Keratinocyte (primary cell): Measurements from ENCODE around the gene NOX5. TPM values are rescaled to one million over a fixed set of nuclear protein-coding genes. Genes with fewer than 3 reads are reported as not detected.

ENCODE experiments used
- DNase-seq: peaks from one replicate; pipeline ENCODE4 v3.0.0-alpha.2; 2011; ENCODE audit warnings: low read depth, missing footprints, low spot score
- FAIRE-seq: peaks from 2 replicates; lab custom pipeline; 2011; peaks lifted over from hg19 to GRCh38; lab: Jason Lieb, UNC
- H2AFZ ChIP-seq: 2 replicates; pipeline ENCODE4 v1.6.0; 2012; ENCODE audit warnings: low read length, control low read depth, inconsistent platforms; ENCODE audit not compliant: control insufficient read depth
- H3K27ac ChIP-seq: 2 replicates; pipeline ENCODE4 v1.5.1; 2011; ENCODE audit warnings: low read length; ENCODE audit not compliant: control insufficient read depth, insufficient read depth
- H3K27me3 ChIP-seq: 3 replicates; pipeline ENCODE4 v1.6.0; 2011; ENCODE audit warnings: low read length; ENCODE audit not compliant: control insufficient read depth, insufficient read depth; ENCODE audit errors: extremely low read depth
- H3K36me3 ChIP-seq, 2 experiments: 2 replicates in 1 of 2; 3 replicates in 1 of 2; pipeline ENCODE4 v1.5.1; 2011; ENCODE audit warnings: low read length in 2 of 2, mild to moderate bottlenecking in 1 of 2; ENCODE audit not compliant: control insufficient read depth in 2 of 2, insufficient read depth in 2 of 2; ENCODE audit errors: extremely low read depth in 1 of 2
- H3K4me1 ChIP-seq: 3 replicates; pipeline ENCODE4 v1.5.1; 2011; ENCODE audit warnings: low read length; ENCODE audit not compliant: control insufficient read depth, insufficient read depth; ENCODE audit errors: extremely low read depth
- H3K4me2 ChIP-seq: 3 replicates; pipeline ENCODE4 v1.6.0; 2011; ENCODE audit warnings: low read depth, low read length; ENCODE audit not compliant: control insufficient read depth, insufficient read depth; ENCODE audit errors: extremely low read depth
- H3K4me3 ChIP-seq, 3 experiments: fragments of 200-600 bp in 1 of 3; sonication (generic) in 1 of 3; 2 replicates in 2 of 3; 3 replicates in 1 of 3; pipeline ENCODE4 v1.5.1; 2011 to 2016; ENCODE audit warnings: low read length in 3 of 3, mild to moderate bottlenecking in 3 of 3, control low read depth in 2 of 3, inconsistent platforms in 1 of 3, low read depth in 1 of 3, mixed read lengths in 1 of 3, mixed run types in 1 of 3, moderate library complexity in 1 of 3; ENCODE audit not compliant: control insufficient read depth in 2 of 3, insufficient read depth in 2 of 3; ENCODE audit errors: extremely low read depth in 1 of 3
- H3K79me2 ChIP-seq: 2 replicates; pipeline ENCODE4 v1.6.0; 2012; ENCODE audit warnings: low read length; ENCODE audit not compliant: control insufficient read depth, insufficient read depth
- H3K9ac ChIP-seq: 3 replicates; pipeline ENCODE4 v1.6.0; 2011; ENCODE audit warnings: low read length; ENCODE audit not compliant: control insufficient read depth, insufficient read depth; ENCODE audit errors: extremely low read depth
- H3K9me1 ChIP-seq: 3 replicates; pipeline ENCODE4 v1.6.0; 2011; ENCODE audit warnings: low read length; ENCODE audit not compliant: control insufficient read depth, insufficient read depth; ENCODE audit errors: extremely low read depth
- H3K9me3 ChIP-seq: 2 replicates; pipeline ENCODE4 v1.5.1; 2012; ENCODE audit warnings: low read depth, low read length; ENCODE audit not compliant: control insufficient read depth
- H4K20me1 ChIP-seq: 3 replicates; pipeline ENCODE4 v1.6.0; 2011; ENCODE audit warnings: low read length; ENCODE audit not compliant: control insufficient read depth, insufficient read depth; ENCODE audit errors: extremely low read depth
- CTCF ChIP-seq, 3 experiments: IDR thresholded peaks in 1 of 3; conservative IDR thresholded peaks in 1 of 3; optimal IDR thresholded peaks in 1 of 3; 2 replicates in 2 of 3; 3 replicates in 1 of 3; pipeline versions ENCODE3 to v1.5.1; 2011; ENCODE audit warnings: low read length in 3 of 3, mild to moderate bottlenecking in 3 of 3, moderate library complexity in 2 of 3, control low read depth in 1 of 3, inconsistent platforms in 1 of 3; ENCODE audit not compliant: insufficient read depth in 2 of 3; ENCODE audit errors: extremely low read depth in 1 of 3
- EZH2 ChIP-seq: IDR thresholded peaks from one replicate; pipeline ENCODE4 v1.6.1; 2012; ENCODE audit warnings: inconsistent platforms, mild to moderate bottlenecking, low read length, moderate library complexity
- dilution Hi-C: fragments of 300-500 bp; cut with MboI; formaldehyde crosslinking; loops from one replicate; pipeline ENCODE4 v1.7.0; 2020; ENCODE audit warnings: low sequenced_read_pairs; ENCODE audit not compliant: extremely low pct_ligation_motif_present
- polyA plus RNA-seq, 5 experiments: library from polyadenylated mRNA; depleted of rRNA in 3 of 5; stranded (reverse) in 3 of 5; stranded (forward) in 1 of 5; unstranded in 1 of 5; fragments of >200 nt; gene quantifications; 1 replicate in 1 of 5; 2 replicates in 3 of 5; 3 replicates in 1 of 5; pipeline versions ENCODE4 v1.2.1 to v1.2.3, GENCODE V29; 2011 to 2012; ENCODE audit warnings: missing spikeins in 2 of 5, low read depth in 1 of 5, low replicate concordance in 1 of 5

The NOX5 gene
- polyA plus RNA-seq, 1 donor (not counting 4 experiments of a cell fraction or from before 2014, with no cell fraction given) = 0.16 TPM

GRCh38 chr15:69084404-69085030 is 70.0 kb downstream of the NOX5 start:
- dilution Hi-C loops = loop anchor here (5.0 kb wide), 1 partner anchor 58 kb away; no protein-coding TSS in a partner anchor
- Histone ChIP-seq H3K4me3 (no peak overlapping the region), H3K9me3 (no peaks in the 10 kb centered on the region), H3K27me3 (peaks cover 7% of the 10 kb centered on the region), H3K9ac (no peak overlapping the region), H3K36me3 (no peaks in the 10 kb centered on the region), H2AFZ (no peak overlapping the region), H3K4me2 (no peak overlapping the region), H3K27ac (no peak overlapping the region), H3K79me2 (no peaks in the 10 kb centered on the region), H3K4me1 (peaks cover 9% of the 10 kb centered on the region), H4K20me1 (no peaks in the 10 kb centered on the region), H3K9me1 (no peaks in the 10 kb centered on the region)
- FAIRE-seq (no peak), DNase-seq (no peak)
- TF ChIP-seq CTCF (optimal IDR thresholded peaks at IDR 0.05 in 1 of 3, IDR thresholded peaks at IDR 0.05 in 1 of 3, conservative IDR thresholded peaks at IDR 0.05 in 1 of 3; ENCODE audit: extremely low read depth in 1 of 3, insufficient read depth in 2 of 3, low read length in 3 of 3) = no peak

GRCh38 chr15:69085325-69086081 is 71.0 kb downstream of the NOX5 start:
- no peaks in the 10 kb centered on the region for H4K20me1 ChIP-seq
- DNase-seq (no peak), FAIRE-seq (no peak)
- no peaks in the 10 kb centered on the region for H3K9me3 ChIP-seq
- H2AFZ ChIP-seq = no peak overlapping the region
- peaks cover 16% of the 10 kb centered on the region for H3K4me1 ChIP-seq
- H3K27ac ChIP-seq = no peak overlapping the region
- no peak overlapping the region for H3K4me2 ChIP-seq
- no peak for TF ChIP-seq EZH2
- TF ChIP-seq CTCF (optimal IDR thresholded peaks at IDR 0.05 in 1 of 3, IDR thresholded peaks at IDR 0.05 in 1 of 3, conservative IDR thresholded peaks at IDR 0.05 in 1 of 3; ENCODE audit: extremely low read depth in 1 of 3, insufficient read depth in 2 of 3, low read length in 3 of 3) = no peak
- H3K9ac ChIP-seq = no peak overlapping the region
- dilution Hi-C loops = loop anchor here (5.0 kb wide), 1 partner anchor 57 kb away; no protein-coding TSS in a partner anchor
- no peaks in the 10 kb centered on the region for H3K9me1 ChIP-seq
- no peak overlapping the region for H3K4me3 ChIP-seq
- no peaks in the 10 kb centered on the region for H3K36me3 ChIP-seq
- peaks cover 7% of the 10 kb centered on the region for H3K27me3 ChIP-seq
- H3K79me2 ChIP-seq = no peaks in the 10 kb centered on the region
